ENCODE results near the gene BNC2. TPM values are rescaled to one million over a fixed set of nuclear protein-coding genes. Genes with fewer than 3 reads are reported as not detected.
"Not testable (repeated sequence)": the region's sequence is repeated elsewhere in the genome, so short reads cannot be mapped to it uniquely, and the experiment has no call there.

Gene BNC2
- total RNA-seq, 1 donor from 2014 or later, result 38.0 TPM

DNA sequence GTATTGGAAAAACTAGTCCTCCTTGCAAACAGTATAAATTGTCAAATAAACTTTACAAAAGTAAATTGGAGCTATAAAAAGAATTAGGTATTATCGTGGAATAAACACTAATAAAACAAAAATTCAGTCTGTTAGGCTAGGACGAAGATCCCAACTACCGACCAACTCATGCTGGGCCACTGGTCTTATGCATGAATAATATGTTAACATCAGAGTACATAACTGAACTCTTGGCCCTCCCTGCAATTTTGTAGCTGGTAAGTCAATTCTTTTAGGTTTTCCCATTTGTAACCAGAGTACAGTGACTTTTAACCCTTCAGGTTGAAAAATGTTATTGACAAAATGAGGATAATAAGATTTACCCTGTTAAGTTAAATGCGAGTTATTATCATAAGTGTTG is 428.7 kb downstream of the BNC2 start:
- H3K27me3 ChIP-seq (ENCODE audit: insufficient read depth, low read length), result no peaks in the 10 kb centered on the region
- no peak overlapping the region for H3K27ac ChIP-seq (ENCODE audit: low read depth, low read length)
- Mint-ChIP-seq H3K4me3 (ENCODE audit: unreplicated experiment) (no peak overlapping the region), H3K27ac (ENCODE audit: unreplicated experiment) (no peak overlapping the region), H3K4me1 (ENCODE audit: low read depth, unreplicated experiment) (peaks cover 13% of the 10 kb centered on the region), H3K9me3 (ENCODE audit: unreplicated experiment) (peaks cover 4% of the 10 kb centered on the region), H3K36me3 (ENCODE audit: low read depth, unreplicated experiment) (peaks cover 16% of the 10 kb centered on the region), H3K27me3 (ENCODE audit: low read depth, unreplicated experiment) (no peaks in the 10 kb centered on the region)
- DNase-seq (ENCODE audit: low read depth), result no peak
- TF ChIP-seq EZH2 (IDR thresholded peaks at IDR 0.05; ENCODE audit: insufficient read depth, low read length), result no peak
- no peak for TF ChIP-seq CTCF (IDR thresholded peaks at IDR 0.05; ENCODE audit: insufficient read depth, low read depth, low read length)
- no peaks in the 10 kb centered on the region for H4K20me1 ChIP-seq (ENCODE audit: insufficient read depth, low read length)
- FAIRE-seq, result no peak
- peaks cover under 1% of the 10 kb centered on the region for H3K36me3 ChIP-seq (ENCODE audit: insufficient read depth, low read length)
- no peak overlapping the region for H3K4me3 ChIP-seq (ENCODE audit: insufficient read depth, low read depth, low read length)
- peaks cover 5% of the 10 kb centered on the region for H3K4me1 ChIP-seq (ENCODE audit: insufficient read depth, low read length)
- H3K9me3 ChIP-seq (ENCODE audit: insufficient read depth, low read depth, low read length), result no peaks in the 10 kb centered on the region
- H3K79me2 ChIP-seq (ENCODE audit: insufficient read depth, low read length), result peaks cover 3% of the 10 kb centered on the region
- no peak overlapping the region for H2AFZ ChIP-seq (ENCODE audit: low read depth, low read length)
- H3K9ac ChIP-seq (ENCODE audit: low read length), result no peak overlapping the region
- no peak overlapping the region for H3K4me2 ChIP-seq (ENCODE audit: low read length)

- H3K4me1 Mint-ChIP-seq (ENCODE audit: low read depth, unreplicated experiment), result peaks cover 10% of the 10 kb centered on the region
- H3K27me3 ChIP-seq (ENCODE audit: insufficient read depth, low read length); H3K9ac ChIP-seq (ENCODE audit: low read length); H3K79me2 ChIP-seq (ENCODE audit: insufficient read depth, low read length); H3K9me3 Mint-ChIP-seq (ENCODE audit: unreplicated experiment); H3K4me1 ChIP-seq (ENCODE audit: insufficient read depth, low read length); H3K9me3 ChIP-seq (ENCODE audit: insufficient read depth, low read depth, low read length); H3K36me3 ChIP-seq (ENCODE audit: insufficient read depth, low read length); DNase-seq (ENCODE audit: low read depth); H4K20me1 ChIP-seq (ENCODE audit: insufficient read depth, low read length); H3K27ac Mint-ChIP-seq (ENCODE audit: unreplicated experiment); FAIRE-seq; H3K4me2 ChIP-seq (ENCODE audit: low read length); H3K27me3 Mint-ChIP-seq (ENCODE audit: low read depth, unreplicated experiment); H3K4me3 ChIP-seq (ENCODE audit: insufficient read depth, low read depth, low read length); H3K4me3 Mint-ChIP-seq (ENCODE audit: unreplicated experiment); H2AFZ ChIP-seq (ENCODE audit: low read depth, low read length); H3K27ac ChIP-seq (ENCODE audit: low read depth, low read length): not testable (repeated sequence)
- peaks cover 32% of the 10 kb centered on the region for H3K36me3 Mint-ChIP-seq (ENCODE audit: low read depth, unreplicated experiment)
These were observed 431.6 kb downstream of the BNC2 start for GRCh38 chr9:16438831-16439230.

DNA sequence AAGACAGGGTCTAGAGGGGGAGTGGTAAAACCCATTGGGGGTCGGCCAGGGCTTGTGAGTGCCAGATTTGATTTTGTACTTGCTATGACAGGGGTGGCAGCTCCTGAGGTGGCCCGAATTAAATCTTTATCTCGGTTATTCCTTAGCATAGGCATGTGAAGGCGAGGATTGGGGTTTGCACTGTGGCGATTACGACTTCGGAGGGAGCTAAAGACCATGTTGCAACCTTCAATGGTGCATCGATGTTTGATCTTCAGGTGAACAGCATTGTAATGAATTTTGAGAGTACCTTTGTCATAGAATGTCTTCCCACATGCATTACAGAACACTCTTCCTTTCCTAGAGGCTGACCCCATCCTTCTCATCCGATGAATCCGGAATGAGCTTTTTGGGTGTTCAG is 433.9 kb downstream of the BNC2 start:
- Histone ChIP-seq H3K4me2 (ENCODE audit: low read length) (no peak overlapping the region), H3K4me3 (ENCODE audit: insufficient read depth, low read depth, low read length) (no peak overlapping the region), H3K27ac (ENCODE audit: low read depth, low read length) (no peak overlapping the region), H3K79me2 (ENCODE audit: insufficient read depth, low read length) (no peaks in the 10 kb centered on the region), H4K20me1 (ENCODE audit: insufficient read depth, low read length) (no peaks in the 10 kb centered on the region), H3K36me3 (ENCODE audit: insufficient read depth, low read length) (peaks cover 10% of the 10 kb centered on the region), H2AFZ (ENCODE audit: low read depth, low read length) (no peak overlapping the region), H3K9me3 (ENCODE audit: insufficient read depth, low read depth, low read length) (no peaks in the 10 kb centered on the region), H3K9ac (ENCODE audit: low read length) (no peak overlapping the region), H3K4me1 (ENCODE audit: insufficient read depth, low read length) (peaks cover 7% of the 10 kb centered on the region), H3K27me3 (ENCODE audit: insufficient read depth, low read length) (no peaks in the 10 kb centered on the region)
- peaks cover 32% of the 10 kb centered on the region for H3K36me3 Mint-ChIP-seq (ENCODE audit: low read depth, unreplicated experiment)
- no peak overlapping the region for H3K27ac Mint-ChIP-seq (ENCODE audit: unreplicated experiment)
- H3K4me3 Mint-ChIP-seq (ENCODE audit: unreplicated experiment), result no peak overlapping the region
- TF ChIP-seq CTCF (IDR thresholded peaks at IDR 0.05; ENCODE audit: insufficient read depth, low read depth, low read length), result no peak
- TF ChIP-seq EZH2 (IDR thresholded peaks at IDR 0.05; ENCODE audit: insufficient read depth, low read length), result no peak
- no peaks in the 10 kb centered on the region for H3K27me3 Mint-ChIP-seq (ENCODE audit: low read depth, unreplicated experiment)
- FAIRE-seq, result no peak
- H3K4me1 Mint-ChIP-seq (ENCODE audit: low read depth, unreplicated experiment), result peaks cover 9% of the 10 kb centered on the region
- no peak for DNase-seq (ENCODE audit: low read depth)
- peaks cover 4% of the 10 kb centered on the region for H3K9me3 Mint-ChIP-seq (ENCODE audit: unreplicated experiment)

Measured in astrocyte (in vitro differentiated cells and primary cell).